COLO668 (cell line): ENCODE data around the gene SLC17A1.
"Not testable (repeated sequence)": the region's sequence is repeated elsewhere in the genome, so short reads cannot be mapped to it uniquely, and the experiment has no call there.

Experiments
- DNase-seq: peaks from one replicate; lab custom pipeline; 2025; ENCODE audit not compliant: unreplicated experiment; lab: John Stamatoyannopoulos, UW

SLC17A1 gene

DNA sequence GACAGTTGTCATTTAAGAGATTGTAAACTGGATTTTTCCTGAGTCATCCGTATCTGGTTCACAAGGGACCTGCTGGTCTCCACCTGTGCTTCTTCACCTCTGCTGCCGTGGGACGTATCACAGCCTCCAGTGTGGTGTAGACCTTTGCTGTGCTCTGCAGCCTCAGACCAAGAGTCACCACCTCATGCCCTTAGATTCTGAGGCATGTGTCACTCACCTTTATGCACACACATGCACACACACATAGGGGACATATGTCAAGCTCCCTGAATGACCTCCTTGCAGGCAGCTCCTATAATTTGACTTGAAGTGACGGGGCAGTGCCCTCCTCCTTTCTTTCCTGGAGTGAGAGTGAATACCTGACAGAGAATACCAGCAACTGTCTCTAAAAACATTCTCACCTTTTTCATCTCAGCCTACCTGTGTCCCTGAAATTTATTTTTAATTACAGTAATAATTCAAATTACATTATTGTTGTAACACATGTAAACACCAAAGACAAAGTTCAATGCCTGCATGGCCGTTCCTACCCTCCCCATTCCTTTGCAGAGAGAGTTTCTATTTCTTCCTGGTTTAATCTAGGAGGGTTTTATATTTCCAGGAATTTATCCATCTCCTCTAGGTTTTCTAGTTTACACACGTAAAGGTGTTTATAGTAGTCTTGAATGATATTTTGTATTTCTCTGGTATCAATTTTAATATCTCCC, 73.8 kb downstream of the SLC17A1 start:
- no peak for DNase-seq

DNA sequence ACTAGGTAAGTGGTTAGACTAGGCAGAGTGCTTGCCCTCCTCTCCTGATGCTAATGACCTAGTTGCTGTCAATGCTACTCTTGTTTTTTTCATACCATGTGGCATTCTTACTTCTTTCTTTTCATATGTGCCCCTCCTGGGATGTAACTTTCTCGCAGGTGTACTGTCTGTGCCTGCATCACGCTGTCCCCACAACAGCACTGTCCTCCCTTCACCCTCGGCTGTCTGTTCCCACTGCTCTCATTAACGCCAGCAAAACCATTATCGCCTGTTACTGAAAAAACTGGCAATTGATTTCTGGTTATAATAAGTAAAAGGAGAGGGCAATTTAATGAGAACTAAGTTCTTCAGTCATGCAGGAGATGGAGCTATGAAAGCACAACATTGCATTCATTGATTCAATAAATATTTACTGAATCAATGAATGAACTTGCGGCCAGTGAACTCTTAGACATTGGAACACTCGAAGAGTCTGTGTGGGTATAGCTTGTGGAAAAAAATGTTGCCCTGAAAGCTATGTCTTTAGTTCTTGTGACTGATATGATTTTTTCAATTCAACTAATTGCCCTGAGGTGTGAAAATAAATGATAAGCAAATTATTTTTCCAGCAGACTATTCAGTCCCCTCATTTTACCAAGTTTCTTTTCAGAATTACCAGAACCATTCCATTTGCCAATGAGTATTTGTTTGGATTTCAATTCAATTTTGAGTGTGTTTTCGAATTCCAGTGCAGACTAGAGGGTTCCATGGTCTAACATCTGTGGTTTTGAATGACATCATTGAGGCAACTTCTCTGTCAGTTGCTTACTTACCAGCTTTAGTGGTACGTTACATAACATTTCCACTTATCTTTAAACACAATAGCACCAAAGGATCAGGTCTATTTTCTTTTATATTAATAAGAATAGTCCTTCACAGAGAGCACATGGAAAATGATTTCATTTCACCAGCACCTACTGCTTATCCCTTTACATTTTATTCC, 75.2 kb downstream of the SLC17A1 start:
- DNase-seq, result no peak

DNA sequence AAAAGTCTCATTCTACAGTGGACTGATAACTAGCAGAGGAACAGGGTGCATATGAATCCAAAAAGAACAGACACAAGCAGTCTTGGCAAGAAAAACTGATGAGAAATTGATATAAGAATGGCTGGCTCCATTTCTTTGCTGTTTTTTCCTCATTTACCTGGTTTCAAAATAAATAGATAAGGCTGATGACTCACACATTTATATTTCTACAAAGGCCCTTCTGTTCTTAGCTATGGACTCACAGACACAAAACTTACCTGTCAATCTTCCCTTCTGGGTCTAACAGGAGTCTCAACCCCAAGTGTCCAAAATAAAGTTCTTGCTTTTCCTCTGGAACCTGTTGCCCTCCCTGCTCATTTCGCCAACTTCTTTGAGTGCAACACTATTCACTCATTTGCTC, 76.4 kb downstream of the SLC17A1 start:
- DNase-seq, result no peak

DNA sequence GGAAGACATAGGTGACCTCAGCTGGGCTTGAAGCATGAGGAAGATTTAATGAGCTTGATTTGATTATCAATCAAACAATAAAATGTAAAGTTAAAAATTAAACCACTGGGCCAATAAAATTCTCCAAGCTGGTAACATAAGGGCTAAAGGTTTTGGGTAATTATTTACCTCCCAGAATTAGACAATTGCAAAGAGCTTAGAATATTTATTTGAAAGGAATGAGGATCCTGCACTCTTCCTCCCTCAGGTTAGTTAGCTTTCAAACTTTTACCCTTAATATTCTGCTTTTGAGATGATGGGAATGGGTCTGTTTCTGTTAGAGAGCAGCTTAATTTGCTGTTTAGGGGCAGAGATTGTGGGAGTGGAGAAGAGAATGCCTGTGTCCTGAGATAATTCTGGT, 77.3 kb downstream of the SLC17A1 start, which contains the start of gene SLC17A4:
Gene SLC17A4 (plus strand): TSS at position 208 of the 400 bp plus-strand sequence. CDS start 7,221 bp downstream, outside the sequence.
- no peak for DNase-seq

DNA sequence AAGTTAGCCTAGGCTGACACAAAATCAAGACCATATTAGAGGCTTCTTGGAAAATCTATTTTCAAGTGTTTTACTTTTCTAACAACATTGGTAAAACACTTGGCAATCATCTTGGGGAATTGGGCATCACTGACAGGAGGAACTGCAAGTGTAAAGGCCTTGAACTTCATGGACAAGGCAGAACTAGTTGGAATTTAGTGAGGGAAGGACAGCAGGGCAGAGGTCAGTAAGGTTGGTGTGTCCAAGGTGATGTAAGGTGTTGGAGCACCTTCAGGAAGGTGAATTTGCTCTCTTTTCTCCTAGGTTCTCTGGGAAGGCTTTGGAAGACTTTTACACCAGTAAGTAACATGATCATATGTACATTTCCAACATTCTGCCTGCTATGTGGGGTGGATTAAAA, 78.8 kb downstream of the SLC17A1 start:
- no peak for DNase-seq

DNA sequence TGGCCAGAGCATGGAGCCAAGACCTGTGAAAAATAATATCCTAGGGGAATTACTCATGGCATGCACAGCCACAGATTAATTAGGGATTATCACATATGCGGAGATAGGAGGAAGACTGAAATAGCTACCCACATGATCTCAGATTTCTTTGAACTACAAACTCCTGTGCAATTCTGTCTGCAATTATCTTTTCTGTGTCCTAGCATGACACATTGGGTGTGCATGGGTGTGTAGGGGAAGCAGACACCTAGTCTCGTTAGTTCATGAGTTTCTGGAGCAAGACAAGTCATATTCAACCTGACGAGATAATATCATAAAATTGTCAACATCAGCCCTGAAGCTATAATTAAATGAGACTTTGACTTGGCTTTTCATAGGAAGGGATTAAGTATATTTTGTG, 80.9 kb downstream of the SLC17A1 start:
- no peak for DNase-seq

DNA sequence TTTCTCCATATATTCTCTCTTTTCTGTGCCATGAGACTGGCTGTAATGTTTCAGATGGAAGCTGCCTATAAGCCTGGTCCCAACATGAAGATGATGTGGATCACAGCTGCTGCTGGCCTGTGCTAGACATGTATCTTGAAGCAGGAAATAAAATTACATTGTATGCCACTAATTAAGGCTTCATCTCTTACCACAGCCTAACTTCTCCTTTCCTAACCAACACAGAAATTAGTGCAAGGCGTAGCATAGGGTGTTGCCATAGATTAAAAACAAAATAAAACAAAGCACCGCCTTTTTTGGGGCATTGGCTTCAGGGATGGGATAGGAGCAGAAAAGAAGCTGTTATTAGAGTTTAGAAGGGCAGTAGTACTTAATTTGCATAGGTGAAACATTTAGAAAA, 82.0 kb downstream of the SLC17A1 start:
- no peak for DNase-seq

DNA sequence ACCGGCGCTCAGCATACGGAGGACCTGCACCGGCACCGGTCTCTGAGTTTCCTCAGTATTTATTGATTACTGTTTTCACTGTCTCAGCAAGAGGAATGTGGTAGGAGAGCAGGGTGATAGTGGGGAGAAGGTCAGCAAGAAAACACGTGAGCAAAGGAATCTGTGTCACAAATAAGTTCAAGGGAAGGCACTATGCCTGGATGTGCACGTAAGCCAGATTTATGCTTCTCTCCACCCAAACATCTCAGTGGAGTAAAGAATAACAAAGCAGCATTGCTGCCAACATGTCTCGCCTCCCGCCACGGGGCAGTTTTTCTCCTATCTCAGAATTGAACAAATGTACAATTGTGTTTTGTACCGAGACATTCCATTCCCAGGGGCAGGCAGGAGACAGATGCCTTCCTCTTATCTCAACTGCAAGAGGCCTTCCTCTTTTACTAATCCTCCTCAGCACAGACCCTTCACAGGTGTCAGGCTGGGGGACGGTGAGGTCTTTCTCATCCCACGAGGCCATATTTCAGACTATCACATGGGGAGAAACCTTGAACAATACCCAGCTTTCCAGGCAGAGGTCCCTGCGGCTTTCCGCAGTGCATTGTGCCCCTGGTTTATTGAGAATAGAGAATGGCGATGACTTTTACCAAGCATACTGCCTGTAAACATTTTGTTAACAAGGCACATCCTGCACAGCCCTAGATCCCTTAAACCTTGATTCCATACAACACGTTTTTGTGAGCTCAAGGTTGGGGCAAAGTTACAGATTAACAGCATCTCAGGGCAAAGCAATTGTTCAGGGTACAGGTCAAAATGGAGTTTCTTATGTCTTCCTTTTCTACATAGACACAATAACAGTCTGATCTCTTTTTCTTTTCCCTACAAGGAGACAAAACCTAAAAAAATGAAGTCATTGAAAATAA, 83.0 kb downstream of the SLC17A1 start:
- not testable (repeated sequence) for DNase-seq

DNA sequence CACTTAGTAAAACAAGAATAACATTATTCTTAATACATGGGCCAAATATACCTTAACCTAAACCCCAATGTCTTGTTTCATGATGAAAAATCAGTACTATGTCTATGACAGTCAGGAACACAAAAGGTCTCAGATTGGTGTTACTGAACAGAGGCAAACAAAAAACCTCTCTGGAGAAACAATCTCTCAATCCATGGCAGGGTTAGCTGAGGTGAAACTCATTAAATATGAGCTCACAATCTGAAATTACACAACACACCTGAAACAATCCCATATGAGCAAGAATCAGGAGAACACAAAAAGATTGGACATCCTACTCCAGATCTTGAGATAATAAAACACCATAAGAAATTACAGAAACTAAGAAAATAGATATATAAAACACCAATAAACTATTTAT, 83.8 kb downstream of the SLC17A1 start:
- DNase-seq, result no peak

DNA sequence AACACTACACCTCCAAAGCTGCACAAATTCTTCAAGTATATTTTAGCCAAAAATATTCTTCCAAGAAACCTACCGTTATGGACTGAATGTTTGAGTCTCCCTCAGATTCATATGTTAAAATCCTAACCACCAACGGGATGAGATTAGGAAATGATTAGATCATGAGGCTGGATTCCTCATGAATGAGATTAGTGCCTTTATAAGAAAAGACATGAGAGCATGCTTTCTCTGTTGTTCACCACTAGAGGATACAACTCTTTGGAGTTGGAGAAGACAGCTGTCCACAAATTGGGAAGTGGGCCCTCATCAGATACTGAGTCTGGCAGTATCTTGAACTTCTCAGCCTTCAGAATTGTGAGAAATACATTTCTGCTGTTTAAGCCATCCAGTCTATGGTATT, 84.4 kb downstream of the SLC17A1 start:
- no peak for DNase-seq

DNA sequence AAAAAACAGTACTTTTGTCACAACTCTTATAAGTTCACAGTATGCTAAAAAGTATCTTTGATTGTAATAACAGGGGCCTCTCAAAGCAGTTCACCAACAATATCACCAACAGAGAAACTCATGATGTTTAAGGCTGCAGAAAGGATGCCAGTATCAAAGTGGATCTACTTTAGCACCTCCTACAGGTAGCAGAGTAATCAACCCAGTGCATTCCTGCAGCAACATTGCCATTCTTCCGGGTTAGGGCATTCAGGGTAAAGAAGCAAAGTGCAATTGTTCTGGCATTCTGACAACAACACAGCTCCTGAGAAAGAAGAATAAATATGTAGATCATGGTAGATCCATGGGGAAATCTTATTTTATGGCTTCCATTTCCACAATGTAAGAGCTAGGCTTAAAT, 84.9 kb downstream of the SLC17A1 start:
- DNase-seq, result no peak

DNA sequence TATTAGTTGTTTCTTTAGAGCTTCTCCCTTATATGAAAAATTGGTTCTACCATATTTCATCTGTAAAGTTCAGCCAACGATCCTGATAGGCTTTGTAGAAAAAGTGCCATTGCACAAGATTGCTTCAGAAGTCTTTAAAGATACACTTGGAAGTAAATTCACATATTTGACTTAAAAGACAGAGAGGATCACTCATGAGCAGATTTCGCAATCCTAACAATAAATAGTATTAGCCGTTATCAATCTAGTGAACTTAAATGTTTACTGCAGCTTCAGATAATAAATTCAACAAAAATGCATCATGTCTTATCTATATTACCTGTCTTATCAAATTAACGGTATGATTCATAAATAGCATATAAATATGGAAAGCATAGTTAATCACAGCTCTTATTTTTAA, 86.0 kb downstream of the SLC17A1 start:
- DNase-seq, result no peak

DNA sequence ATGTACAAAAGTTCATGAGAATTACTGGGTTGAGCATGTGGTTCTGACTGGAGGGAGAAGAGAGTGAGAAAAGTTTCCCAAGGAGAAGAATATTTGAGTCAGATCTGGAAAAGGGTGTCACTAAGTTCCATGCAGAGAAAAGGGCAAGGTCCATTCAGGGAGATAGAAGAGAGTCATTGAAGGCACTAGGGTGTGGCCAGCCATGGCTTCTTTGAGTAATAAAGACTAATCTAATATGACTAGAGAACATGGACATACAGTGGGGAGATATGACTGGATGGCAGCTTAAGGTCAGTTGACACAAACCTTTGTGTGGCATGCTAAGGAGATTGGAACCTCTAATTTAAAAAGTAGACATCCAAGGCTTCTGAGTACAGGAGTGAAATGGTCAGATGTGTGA, 88.0 kb downstream of the SLC17A1 start:
- no peak for DNase-seq

DNA sequence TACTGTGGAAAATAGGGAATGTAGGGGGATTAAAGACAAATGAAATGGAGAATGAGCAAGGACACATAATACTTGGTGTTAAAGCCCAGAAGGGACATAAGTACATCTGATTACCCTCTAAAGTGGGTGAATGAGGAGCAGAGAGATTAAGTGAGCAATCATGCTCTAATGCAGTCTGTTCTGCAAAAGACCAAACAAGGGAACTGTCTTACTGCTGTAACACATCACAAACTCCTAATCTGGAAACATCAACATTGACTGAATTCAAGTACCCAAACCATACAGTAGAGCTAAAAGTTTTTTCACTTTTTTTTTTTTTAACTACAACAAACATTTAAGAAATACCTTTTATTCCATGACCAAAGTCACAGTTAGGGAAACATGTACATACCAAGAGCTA, 96.6 kb downstream of the SLC17A1 start:
- DNase-seq, result no peak
